H9 (cell line): ENCODE results near the gene FANK1. TPM values are rescaled to one million over a fixed set of nuclear protein-coding genes. Genes with fewer than 3 reads are reported as not detected.

Source experiments
- DNase-seq: peaks from one replicate; pipeline ENCODE4 v3.0.0-alpha.2; 2017
- H2AFZ ChIP-seq: one replicate; pipeline ENCODE4 v1.6.1; 2013; ENCODE audit warnings: mild to moderate bottlenecking, low read length, control low read depth, moderate library complexity
- H2AK5ac ChIP-seq: 2 replicates; pipeline ENCODE4 v1.6.1; 2013; ENCODE audit warnings: low read length, control low read depth, mixed read lengths; ENCODE audit not compliant: insufficient read length
- H2BK120ac ChIP-seq: one replicate; pipeline ENCODE4 v1.6.1; 2013; ENCODE audit warnings: low read depth, mild to moderate bottlenecking, low read length, control low read depth, inconsistent platforms; ENCODE audit not compliant: poor library complexity, severe bottlenecking
- H2BK12ac ChIP-seq: 2 replicates; pipeline ENCODE4 v1.6.1; 2013; ENCODE audit warnings: low read length, control low read depth, mixed read lengths, low read depth; ENCODE audit not compliant: insufficient read length
- H2BK15ac ChIP-seq: 2 replicates; pipeline ENCODE4 v1.6.1; 2013; ENCODE audit warnings: low read depth, low read length, control low read depth
- H2BK20ac ChIP-seq: one replicate; pipeline ENCODE4 v1.6.1; 2013; ENCODE audit warnings: low read depth, mild to moderate bottlenecking, low read length, control low read depth, inconsistent platforms; ENCODE audit not compliant: poor library complexity, severe bottlenecking
- H2BK5ac ChIP-seq: 2 replicates; pipeline ENCODE4 v1.6.1; 2013; ENCODE audit warnings: low read length, control low read depth, mixed read lengths; ENCODE audit not compliant: insufficient read length
- H3K14ac ChIP-seq: 2 replicates; pipeline ENCODE4 v1.6.1; 2013; ENCODE audit warnings: low read length, control low read depth; ENCODE audit not compliant: insufficient read depth
- H3K18ac ChIP-seq: 2 replicates; pipeline ENCODE4 v1.6.1; 2013; ENCODE audit warnings: low read depth, mild to moderate bottlenecking, mixed read lengths, low read length, control low read depth; ENCODE audit not compliant: insufficient read length
- H3K23ac ChIP-seq: 2 replicates; pipeline ENCODE4 v1.6.1; 2013; ENCODE audit warnings: low read length, control low read depth, mixed read lengths, low read depth; ENCODE audit not compliant: insufficient read length
- H3K23me2 ChIP-seq: 2 replicates; pipeline ENCODE4 v1.6.1; 2013; ENCODE audit warnings: low read depth, mild to moderate bottlenecking, mixed read lengths, low read length, control low read depth; ENCODE audit not compliant: insufficient read length, poor library complexity, severe bottlenecking
- H3K27ac ChIP-seq: 2 replicates; pipeline ENCODE4 v1.5.1; 2013; ENCODE audit warnings: low read length, control low read depth, mixed read lengths, low read depth; ENCODE audit not compliant: insufficient read length
- H3K27me3 ChIP-seq: 2 replicates; pipeline ENCODE4 v1.6.1; 2013; ENCODE audit warnings: low read length, control low read depth, inconsistent platforms; ENCODE audit not compliant: insufficient read depth
- H3K4ac ChIP-seq: 2 replicates; pipeline ENCODE4 v1.6.1; 2013; ENCODE audit warnings: low read depth, mild to moderate bottlenecking, control low read depth, inconsistent platforms, low read length, moderate library complexity
- H3K4me1 ChIP-seq: 2 replicates; pipeline ENCODE4 v1.6.1; 2013; ENCODE audit warnings: low read length, control low read depth, inconsistent platforms; ENCODE audit not compliant: insufficient read depth
- H3K4me2 ChIP-seq: 2 replicates; pipeline ENCODE4 v1.6.1; 2013; ENCODE audit warnings: low read length, control low read depth, mixed read lengths; ENCODE audit not compliant: insufficient read length, insufficient read depth
- H3K56ac ChIP-seq: 2 replicates; pipeline ENCODE4 v1.6.1; 2013; ENCODE audit warnings: low read depth, mild to moderate bottlenecking, mixed read lengths, low read length, control low read depth; ENCODE audit not compliant: insufficient read length
- H3K79me1 ChIP-seq: 2 replicates; pipeline ENCODE4 v1.6.1; 2013; ENCODE audit warnings: low read depth, mild to moderate bottlenecking, moderate library complexity, low read length, control low read depth, inconsistent platforms; ENCODE audit not compliant: insufficient read depth, poor library complexity, severe bottlenecking
- H3K79me2 ChIP-seq: 2 replicates; pipeline ENCODE4 v1.6.1; 2013; ENCODE audit warnings: low read length, control low read depth, inconsistent platforms; ENCODE audit not compliant: insufficient read depth
- H3K9ac ChIP-seq: 2 replicates; pipeline ENCODE4 v1.6.1; 2013; ENCODE audit warnings: low read length, control low read depth, mixed read lengths; ENCODE audit not compliant: insufficient read length; ENCODE audit errors: extremely low read depth
- H3K9me3 ChIP-seq: one replicate; pipeline ENCODE4 v1.6.1; 2013; ENCODE audit warnings: low read depth, low read length, inconsistent platforms; ENCODE audit not compliant: control insufficient read depth
- H3T11ph ChIP-seq: one replicate; pipeline ENCODE4 v1.6.1; 2013; ENCODE audit warnings: mild to moderate bottlenecking, low read length, control low read depth, inconsistent platforms
- H4K20me1 ChIP-seq: one replicate; pipeline ENCODE4 v1.6.1; 2013; ENCODE audit not compliant: control insufficient read depth, insufficient read length, insufficient read depth
- H4K5ac ChIP-seq: 2 replicates; pipeline ENCODE4 v1.6.1; 2013; ENCODE audit warnings: low read depth, mild to moderate bottlenecking, mixed read lengths, low read length, control low read depth; ENCODE audit not compliant: insufficient read length
- H4K8ac ChIP-seq: replicated peaks from 2 replicates; pipeline ENCODE4 v1.6.1; 2013; ENCODE audit warnings: low read length, control low read depth, mixed read lengths, low read depth; ENCODE audit not compliant: insufficient read length
- H4K91ac ChIP-seq: 2 replicates; pipeline ENCODE4 v1.6.1; 2013; ENCODE audit warnings: low read depth, mild to moderate bottlenecking, moderate library complexity, mixed read lengths, low read length, control low read depth; ENCODE audit not compliant: insufficient read length
- H3K27ac Mint-ChIP-seq, 3 experiments: 2 replicates in 2 of 3; 3 replicates in 1 of 3; pipeline ENCODE4 v1.8.0; 2020 to 2021; ENCODE audit warnings: mixed read lengths in 3 of 3, mild to moderate bottlenecking in 1 of 3, moderate library complexity in 1 of 3
- H3K27me3 Mint-ChIP-seq: 2 replicates; pipeline ENCODE4 v1.8.0; 2021; ENCODE audit warnings: low read depth, mild to moderate bottlenecking, moderate library complexity, mixed read lengths
- H3K36me3 Mint-ChIP-seq, 3 experiments: 2 replicates in 2 of 3; 3 replicates in 1 of 3; pipeline ENCODE4 v1.8.0; 2020 to 2021; ENCODE audit warnings: low read depth in 3 of 3, mixed read lengths in 3 of 3; ENCODE audit not compliant: insufficient read depth in 1 of 3
- H3K4me1 Mint-ChIP-seq, 2 experiments: 2 replicates each; pipeline ENCODE4 v1.8.0; 2020; ENCODE audit warnings: mixed read lengths in 2 of 2
- H3K4me3 Mint-ChIP-seq, 2 experiments: 2 replicates in 1 of 2; 3 replicates in 1 of 2; pipeline ENCODE4 v1.8.0; 2020 to 2021; ENCODE audit warnings: mild to moderate bottlenecking in 2 of 2, mixed read lengths in 2 of 2, moderate library complexity in 1 of 2
- H3K9me3 Mint-ChIP-seq, 2 experiments: 2 replicates in 1 of 2; 3 replicates in 1 of 2; pipeline ENCODE4 v1.8.0; 2020; ENCODE audit warnings: mild to moderate bottlenecking in 2 of 2, mixed read lengths in 2 of 2, moderate library complexity in 1 of 2
- WGBS: extraction: QIAGEN DNeasy Blood & Tissue Kit; methylation state at CpG from one replicate; pipeline ENCODE4 v1.1.7; 2013; ENCODE audit warnings: missing lambda C conversion rate, low lambda C conversion rate, mixed read lengths; ENCODE audit not compliant: insufficient read length; ENCODE audit errors: extremely low coverage; 5-methylcytosine and 5-hydroxymethylcytosine counted together
- total RNA-seq: library from RNA; stranded (reverse); gene quantifications from 2 replicates; pipeline ENCODE4 v1.2.1, GENCODE V29; 2021
- TF ChIP-seq, protein P1 (sequence below): fragments of 200-600 bp; sonication (generic); conservative IDR thresholded peaks from 3 replicates; pipeline ENCODE4 v1.8.0; 2021; ENCODE audit warnings: antibody characterized with exemption, mild to moderate bottlenecking

FANK1 gene
- total RNA-seq, 1 experiment from 2014 or later, result 0.68 TPM

DNA sequence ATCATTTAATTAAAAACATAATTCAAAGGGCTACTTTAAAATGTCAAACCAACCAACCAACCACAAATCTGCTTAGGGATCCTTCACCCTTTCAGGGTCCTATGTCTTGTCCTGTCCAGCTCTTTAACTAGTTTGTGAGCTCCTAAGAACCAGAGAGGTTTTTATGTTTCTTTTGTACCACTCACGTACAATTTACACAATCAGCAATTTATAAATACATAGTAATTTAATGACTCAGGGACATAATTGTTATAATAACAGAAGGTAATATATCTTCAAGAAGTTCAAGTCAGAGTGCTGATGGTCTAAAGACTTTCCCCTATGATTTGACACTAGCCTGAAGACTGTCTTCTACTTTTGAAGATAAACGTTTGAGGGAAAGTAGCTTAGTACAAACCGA is 31.2 kb upstream of the FANK1 start:
- H3T11ph ChIP-seq, result no peak overlapping the region
- no peak overlapping the region for H3K4ac ChIP-seq
- H3K27ac ChIP-seq, result no peak overlapping the region
- Mint-ChIP-seq H3K9me3 (no peaks in the 10 kb centered on the region), H3K4me1 (no peaks in the 10 kb centered on the region), H3K27me3 (no peaks in the 10 kb centered on the region), H3K36me3 (peaks cover 3 to 12% (median 5%) of the 10 kb centered on the region in 3 experiments; a peak in 5 of 7 replicates), H3K4me3 (no peak overlapping the region), H3K27ac (no peak overlapping the region)
- no peak overlapping the region for H4K8ac ChIP-seq
- H3K27me3 ChIP-seq, result no peaks in the 10 kb centered on the region
- H4K20me1 ChIP-seq, result no peaks in the 10 kb centered on the region
- H3K14ac ChIP-seq, result no peak overlapping the region
- no peak overlapping the region for H2BK12ac ChIP-seq
- H3K9me3 ChIP-seq, result no peaks in the 10 kb centered on the region
- no CpG with 5 or more reads among the region's 3 CpGs for WGBS
- no peak overlapping the region for H4K5ac ChIP-seq
- H3K23ac ChIP-seq, result no peak overlapping the region
- no peak overlapping the region for H2BK20ac ChIP-seq
- H3K4me2 ChIP-seq, result no peak overlapping the region
- H3K9ac ChIP-seq, result no peak overlapping the region
- H3K18ac ChIP-seq, result no peak overlapping the region
- H3K79me1 ChIP-seq, result no peaks in the 10 kb centered on the region
- H3K79me2 ChIP-seq, result no peaks in the 10 kb centered on the region
- no peaks in the 10 kb centered on the region for H3K23me2 ChIP-seq
- no peak overlapping the region for H2AK5ac ChIP-seq
- no peak for DNase-seq
- no peak overlapping the region for H3K56ac ChIP-seq
- no peak overlapping the region for H4K91ac ChIP-seq
- no peak overlapping the region for H2BK15ac ChIP-seq
- no peaks in the 10 kb centered on the region for H3K4me1 ChIP-seq
- H2AFZ ChIP-seq, result no peak overlapping the region
- H2BK120ac ChIP-seq, result no peak overlapping the region
- H2BK5ac ChIP-seq, result no peak overlapping the region
- TF ChIP-seq, protein P1, sequence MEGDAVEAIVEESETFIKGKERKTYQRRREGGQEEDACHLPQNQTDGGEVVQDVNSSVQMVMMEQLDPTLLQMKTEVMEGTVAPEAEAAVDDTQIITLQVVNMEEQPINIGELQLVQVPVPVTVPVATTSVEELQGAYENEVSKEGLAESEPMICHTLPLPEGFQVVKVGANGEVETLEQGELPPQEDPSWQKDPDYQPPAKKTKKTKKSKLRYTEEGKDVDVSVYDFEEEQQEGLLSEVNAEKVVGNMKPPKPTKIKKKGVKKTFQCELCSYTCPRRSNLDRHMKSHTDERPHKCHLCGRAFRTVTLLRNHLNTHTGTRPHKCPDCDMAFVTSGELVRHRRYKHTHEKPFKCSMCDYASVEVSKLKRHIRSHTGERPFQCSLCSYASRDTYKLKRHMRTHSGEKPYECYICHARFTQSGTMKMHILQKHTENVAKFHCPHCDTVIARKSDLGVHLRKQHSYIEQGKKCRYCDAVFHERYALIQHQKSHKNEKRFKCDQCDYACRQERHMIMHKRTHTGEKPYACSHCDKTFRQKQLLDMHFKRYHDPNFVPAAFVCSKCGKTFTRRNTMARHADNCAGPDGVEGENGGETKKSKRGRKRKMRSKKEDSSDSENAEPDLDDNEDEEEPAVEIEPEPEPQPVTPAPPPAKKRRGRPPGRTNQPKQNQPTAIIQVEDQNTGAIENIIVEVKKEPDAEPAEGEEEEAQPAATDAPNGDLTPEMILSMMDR, result no peak
